Central memory CD4-positive, alpha-beta T cell (primary cell): ENCODE data around the gene SUGCT.

Experiments used
- DNase-seq: peaks from one replicate; pipeline ENCODE4 v3.0.0; 2022

Gene SUGCT

DNA sequence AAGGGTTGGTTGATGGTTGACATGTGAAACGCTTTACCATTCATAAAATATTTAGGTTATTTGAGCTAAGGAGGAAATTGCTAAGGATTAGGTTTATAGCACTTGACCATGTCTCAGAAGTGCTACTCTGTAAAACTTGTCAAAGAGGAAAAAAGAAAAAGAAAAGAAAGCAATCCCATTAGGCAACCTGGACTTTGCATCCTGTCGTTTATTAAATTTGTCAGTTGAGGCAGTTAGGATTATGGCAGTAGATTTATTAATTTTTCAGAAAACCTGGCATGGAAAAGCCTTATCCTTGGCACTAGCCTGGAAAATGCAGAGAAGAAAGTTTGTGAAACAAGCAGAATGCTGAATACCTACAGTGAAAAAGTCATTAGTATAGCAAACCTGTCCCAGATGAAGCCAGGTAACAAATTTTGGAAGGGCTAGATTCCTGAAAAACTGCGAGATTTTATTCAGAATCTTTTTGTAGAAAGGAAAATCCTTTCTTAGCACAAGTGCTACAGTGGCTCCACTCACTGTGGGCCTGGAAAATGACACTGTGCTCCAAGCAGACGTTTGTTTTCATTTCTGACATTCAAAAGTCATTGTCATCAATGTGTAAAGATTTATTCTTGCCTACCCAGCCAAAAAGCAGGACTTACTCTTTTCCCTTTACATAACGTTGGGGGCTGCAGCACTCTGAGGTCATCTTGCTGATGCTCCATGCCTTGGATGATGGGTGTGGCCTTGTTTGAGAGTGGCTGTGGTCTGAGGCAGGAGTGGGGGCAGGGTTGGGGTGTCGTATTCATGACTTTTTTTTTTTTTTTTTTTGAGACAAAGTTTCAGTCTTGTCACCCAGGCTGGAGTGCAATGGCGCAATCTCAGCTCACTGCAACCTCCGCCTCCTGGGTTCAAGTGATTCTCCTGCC lies 664.9 kb downstream of the SUGCT start:
- no peak for DNase-seq

DNA sequence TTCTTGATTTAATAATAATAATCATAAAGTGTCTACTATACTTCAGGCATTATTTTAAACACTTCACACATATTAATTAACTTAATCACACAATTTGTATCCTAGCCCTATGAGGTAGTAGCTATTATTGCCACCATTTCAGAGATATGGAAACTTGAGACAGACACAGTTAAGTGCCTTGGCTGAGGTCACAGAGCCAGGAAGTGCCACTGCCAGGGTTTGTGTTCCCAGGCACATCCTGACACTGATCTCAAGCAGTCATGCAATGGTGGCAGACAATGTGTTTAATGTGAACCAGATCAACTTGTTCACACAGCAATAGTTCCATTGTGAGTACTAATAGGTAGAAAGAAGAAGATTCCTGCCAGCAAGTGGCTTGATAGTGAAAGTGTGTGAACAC lies 666.0 kb downstream of the SUGCT start:
- DNase-seq, result no peak

DNA sequence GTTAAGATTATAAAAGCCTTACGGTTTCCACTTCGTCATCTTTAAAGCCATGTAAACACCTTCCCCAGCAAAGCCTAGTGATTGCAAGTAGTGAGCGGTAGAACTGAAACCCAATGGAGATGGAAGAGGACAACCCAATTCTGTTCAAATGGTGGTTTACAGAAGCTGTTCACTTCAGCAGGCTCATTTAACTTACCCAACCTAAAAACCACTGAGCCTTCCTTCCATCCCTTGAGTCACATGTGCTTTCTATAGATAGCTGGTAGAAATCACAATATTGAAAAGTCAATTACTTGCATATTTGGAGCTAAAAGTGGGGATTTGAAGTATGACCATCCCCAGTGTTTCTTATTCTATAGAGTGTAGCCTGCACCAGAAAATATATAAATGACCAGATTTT lies 667.7 kb downstream of the SUGCT start:
- no peak for DNase-seq

DNA sequence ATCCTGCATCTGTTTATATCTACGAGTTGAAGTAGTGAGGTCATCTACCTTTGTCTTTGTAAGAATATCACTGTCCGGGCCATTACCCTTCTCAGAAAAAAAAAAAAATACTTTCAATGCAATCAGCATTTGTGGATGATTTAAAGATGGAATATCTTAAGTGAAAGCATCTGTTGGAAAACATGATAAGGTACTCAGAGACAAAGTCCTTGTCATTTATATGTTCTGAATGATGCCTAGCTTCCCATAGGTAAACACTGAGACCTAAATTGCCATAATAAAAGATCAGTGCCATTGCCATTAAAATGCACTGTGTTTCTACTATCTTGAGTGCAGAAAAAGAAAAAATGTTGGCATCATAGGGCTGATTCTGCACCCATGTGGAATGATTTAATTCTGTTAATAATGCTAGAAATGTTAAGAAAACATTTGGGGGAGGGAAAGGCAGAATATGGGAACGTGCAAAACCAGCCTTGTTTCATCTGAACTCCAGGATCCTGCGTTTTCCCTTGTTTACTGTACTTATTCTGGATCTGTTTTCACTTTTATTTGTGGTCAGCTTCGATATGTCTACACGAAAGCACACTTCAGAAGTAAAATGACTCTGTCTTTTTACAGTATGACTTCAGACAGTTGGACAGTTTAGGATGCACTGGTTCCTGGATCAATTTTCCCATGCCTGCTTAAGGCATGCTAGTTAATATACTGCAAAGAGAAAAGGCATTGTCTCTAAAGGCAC lies 669.8 kb downstream of the SUGCT start:
- no peak for DNase-seq

DNA sequence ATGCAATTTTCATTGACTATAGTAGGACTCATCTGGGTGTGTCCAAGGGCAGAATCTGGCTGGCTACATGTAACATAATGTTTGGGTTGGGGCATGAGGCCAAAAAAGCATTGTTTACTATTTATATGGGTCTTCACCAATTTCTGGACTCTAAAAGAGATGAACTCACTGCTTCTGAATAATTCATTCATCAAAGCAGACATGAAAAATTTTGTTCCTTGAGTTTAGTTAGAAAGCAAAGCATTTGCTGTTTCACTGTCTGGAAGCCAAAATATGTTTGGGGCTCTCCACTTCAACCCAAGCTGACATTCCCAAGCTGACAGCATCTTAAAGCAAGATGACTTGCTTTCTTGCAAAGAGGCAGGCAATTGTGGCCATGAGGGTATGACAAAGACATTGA lies 670.6 kb downstream of the SUGCT start:
- no peak for DNase-seq

DNA sequence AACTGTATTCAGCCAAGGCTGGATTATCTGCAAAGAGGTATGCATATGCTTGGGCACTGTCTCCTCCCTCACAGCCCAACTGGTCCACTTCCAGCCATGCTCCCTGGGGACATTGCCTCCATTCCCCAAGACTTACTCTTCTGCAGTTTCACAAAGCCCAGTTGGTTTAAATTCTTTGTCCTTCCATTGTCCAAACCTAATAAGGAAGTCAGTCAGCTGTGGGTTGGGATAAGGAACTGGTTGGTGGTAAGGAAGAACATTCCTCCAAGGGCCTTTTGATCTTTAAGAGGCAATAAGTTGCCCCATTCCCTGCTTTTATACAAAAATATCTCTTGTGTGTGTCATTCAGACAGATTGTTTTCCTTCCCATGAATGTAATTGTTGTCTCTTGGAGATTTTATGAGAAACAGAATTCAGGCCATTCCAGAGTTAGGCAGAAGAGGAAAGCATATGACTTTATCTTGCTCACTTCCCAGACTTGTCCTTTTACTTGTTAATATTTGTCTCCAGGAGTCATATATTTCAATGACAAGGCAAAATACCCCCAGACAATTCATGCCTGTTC lies 673.7 kb downstream of the SUGCT start:
- no peak for DNase-seq

DNA sequence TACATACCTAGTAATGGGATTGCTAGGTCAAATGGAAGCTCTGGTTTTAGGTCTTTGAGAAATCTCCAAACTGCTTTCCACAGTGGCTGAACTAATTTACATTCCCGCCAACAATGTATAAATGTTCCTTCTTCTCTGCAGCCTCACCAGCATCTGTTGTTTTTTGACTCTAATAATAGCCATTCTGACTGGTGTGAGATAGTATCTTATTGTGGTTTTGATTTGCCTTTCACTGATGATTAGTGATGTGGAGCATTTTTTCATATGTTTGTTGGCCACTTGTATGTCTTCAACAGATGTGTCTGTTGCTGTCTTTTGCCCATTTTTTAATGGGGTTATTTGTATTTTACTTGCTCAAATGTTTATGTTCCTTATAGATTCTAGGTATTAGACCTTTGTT lies 675.5 kb downstream of the SUGCT start:
- no peak for DNase-seq

DNA sequence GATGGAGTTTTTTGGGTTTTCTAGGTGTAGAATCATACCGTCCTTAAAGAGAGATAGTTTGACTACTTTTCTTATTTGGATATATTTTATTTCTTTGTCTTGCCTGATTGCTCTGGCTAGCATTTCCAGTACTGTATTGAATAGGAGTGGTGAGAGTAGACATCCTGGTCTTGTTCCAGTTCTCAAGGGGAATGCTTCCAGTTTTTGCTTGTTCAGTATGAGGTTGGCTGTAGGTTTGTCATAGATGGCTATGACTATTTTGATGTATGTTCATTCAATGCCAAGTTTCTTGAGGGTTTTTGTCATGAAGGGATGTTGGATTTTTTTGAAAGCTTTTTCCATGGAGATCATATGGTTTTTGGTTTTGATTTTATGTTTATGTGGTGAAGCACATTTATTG lies 676.9 kb downstream of the SUGCT start:
- no peak for DNase-seq

DNA sequence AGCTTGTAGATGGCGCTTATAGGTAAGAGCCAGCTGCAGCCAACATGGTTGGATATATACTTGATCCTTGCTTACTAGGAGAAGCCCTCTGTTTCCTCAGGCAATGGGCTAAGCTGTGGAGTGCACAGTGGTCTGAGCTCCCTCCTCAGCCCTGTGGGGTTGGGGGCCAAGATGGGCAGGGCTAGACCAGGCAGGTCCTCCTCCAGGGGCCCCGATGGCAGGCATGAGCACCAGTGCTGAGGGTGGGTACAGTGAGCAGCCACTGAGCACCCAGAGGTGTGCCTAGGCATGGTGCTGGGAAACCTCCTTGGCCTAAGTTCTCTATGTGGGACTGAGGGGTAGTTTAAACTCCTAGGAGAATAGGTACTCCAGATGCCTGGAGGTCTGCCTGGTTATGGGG lies 680.2 kb downstream of the SUGCT start:
- no peak for DNase-seq

DNA sequence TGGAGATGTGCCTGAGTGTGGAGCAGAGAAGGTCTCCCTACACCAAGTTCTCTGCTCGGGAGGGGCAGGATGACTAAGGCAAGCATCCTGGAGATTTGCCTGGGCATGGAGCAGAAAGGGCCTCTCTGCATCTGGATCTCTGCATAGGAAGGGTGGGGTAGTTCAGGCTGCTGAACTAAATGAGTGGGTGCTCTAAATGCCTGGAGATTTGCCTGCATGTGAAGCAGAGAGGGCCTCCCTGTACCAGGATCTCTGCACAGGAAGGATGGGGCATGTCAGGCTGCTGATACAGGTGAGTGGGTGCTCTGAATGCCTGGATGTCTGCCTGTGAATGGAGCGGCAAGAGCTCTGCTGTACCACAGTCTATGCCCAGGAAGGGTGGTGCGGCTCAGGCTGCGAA lies 680.7 kb downstream of the SUGCT start:
- DNase-seq, result no peak

DNA sequence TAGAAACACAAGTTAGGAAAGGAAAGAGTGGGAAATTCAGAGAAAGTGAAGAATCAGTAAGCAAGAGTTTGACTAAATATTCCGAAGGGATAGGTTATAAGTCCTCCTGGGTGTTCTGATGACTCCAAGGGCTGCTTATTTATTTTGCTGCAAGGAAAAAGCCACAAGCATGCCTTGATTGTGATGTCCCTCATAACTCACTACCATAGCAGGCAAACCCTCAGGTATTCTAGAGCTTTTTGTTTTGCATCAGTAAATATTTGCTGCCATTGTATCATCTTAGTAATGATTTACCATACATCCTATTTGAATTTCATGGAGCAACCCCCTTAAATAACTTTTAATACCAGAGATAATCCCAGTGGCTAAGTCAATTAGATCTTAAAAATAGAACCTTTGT lies 688.1 kb downstream of the SUGCT start:
- DNase-seq, result no peak

DNA sequence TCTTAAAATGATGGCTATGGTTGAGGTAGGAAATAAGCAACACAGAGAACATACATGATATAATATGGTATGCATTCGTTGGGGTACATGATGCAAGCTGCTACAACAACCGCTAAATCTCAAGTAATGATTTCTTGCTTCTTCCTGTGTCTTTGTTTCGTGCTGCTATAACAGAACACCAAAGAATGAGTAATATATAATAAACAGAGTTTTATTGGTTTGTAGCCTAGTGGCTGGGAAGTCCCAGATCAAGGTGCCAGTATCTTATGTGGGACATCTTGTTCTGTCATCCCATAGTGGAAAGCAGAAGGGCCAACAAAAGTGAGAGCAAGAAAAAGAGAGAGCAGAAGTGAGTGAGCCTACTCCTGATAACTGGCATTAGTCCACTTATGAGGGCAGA lies 689.7 kb downstream of the SUGCT start:
- DNase-seq, result no peak

DNA sequence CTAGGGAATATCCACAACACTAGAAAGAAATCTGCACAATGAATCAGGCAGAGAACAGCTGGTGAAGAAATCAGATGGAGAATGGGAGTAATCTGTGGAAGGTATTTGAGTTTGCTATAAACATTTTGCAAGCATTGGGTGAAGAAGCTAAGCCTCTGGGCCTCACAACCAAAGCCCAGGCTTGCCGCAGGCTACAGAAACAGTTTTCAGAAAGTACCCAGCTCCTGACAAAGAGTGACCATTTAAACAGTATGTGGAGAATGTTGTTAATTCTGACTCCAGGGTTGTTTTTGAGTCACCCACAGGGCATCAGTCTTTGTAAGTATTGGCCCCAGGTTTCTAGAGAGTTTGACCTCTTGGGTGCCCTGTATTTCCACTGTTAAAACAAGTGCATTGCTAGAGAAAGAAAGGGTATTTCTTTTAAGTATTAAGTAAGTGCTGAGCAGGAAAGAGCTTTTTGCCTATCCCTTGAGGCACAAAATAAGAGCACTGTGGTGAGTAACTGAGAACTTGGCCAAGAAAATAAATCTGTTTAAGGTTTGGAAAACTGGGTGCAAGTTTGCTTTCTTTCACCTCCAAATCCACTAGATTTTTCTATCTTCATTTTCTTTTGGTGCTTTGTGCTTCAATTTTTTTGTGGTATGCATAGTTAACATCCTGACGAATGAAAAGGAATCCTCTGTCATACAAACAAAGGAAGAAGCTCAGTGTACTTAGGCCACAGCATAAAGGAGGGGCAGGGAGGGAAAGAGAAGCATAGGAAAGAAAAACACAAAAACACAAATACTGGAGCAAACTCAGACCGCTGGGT lies 691.8 kb downstream of the SUGCT start:
- no peak for DNase-seq

DNA sequence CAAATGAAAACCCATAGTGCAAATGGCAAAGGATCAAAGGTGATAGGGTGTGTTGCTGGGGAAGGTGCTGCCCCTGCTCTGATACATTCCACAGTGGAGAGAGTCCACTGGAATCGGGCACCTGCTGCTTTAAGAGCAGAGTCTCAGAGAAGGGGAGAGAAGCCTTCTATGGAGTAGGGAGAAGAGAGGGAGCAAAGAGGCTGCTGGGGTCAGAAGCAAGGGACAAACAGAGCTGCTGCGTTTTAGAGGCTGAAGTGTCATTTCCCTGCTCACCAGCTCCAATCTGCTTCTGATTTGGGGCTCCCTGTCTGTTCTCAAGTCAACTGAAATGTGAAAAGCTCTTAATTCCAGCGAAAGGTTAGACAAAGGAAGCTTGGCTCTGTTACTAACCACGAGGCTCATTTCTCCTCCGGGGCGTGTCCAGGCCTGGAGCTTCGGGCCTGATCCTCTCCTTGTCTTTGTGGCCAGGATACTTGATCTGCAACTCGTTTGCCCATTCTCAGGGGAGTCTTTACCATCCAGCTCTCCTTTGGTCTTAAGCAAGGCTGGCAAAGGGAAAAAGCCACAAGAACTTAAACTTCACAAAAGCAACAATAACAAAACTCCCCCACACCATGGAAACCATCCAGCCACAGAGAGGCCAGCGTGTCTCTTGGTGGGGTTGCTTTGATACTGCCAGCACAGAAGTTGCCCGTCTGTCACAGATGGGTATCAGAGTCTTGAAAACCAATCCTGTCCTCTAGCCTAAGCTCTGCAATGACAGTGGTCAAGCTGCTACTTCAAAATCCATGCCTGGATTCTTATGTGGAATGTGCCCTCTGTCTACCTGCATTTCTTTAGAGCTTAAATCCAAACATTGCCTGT lies 692.6 kb downstream of the SUGCT start:
- no peak for DNase-seq

DNA sequence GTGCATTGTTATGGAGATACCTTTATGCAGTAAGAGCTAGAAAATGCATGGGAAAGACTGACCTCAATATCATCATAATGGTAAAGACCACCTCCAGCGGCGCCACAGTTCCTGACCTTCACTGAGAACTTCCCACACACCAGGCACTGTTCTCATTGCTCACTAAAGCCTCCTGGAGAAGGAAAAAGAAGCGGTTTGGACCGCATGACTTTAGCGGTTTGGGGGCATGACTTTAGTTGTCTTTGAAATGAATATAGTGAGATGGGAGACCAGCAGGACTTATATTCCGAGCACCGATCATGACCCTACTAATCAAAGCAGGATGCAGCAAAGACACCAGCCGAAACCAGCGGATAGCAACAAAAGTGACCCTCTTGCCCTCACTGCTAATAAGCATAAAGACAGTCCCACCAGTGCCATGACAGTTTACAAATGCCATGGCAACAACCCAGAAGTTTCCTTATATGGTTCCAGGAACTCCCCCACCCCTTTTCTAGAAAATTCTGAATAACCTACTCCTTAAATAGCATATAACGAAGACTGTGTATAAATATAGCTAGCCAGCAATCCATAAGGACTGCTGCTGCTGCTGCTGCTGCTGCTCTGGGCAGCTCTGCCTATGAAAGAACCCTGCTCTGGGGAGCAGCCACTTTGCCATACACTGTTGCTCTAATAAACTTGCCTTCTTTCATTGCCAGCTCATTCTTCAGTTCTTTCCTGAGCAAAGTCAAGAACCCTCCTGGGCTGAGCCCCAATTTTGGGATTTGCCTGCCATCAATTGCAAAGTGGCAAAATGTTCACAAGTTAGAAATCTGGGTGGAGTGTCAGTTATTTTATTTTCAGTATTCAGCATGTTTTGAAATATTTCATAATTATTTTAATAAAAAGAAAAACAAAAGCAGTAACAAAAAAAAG lies 694.1 kb downstream of the SUGCT start:
- no peak for DNase-seq

DNA sequence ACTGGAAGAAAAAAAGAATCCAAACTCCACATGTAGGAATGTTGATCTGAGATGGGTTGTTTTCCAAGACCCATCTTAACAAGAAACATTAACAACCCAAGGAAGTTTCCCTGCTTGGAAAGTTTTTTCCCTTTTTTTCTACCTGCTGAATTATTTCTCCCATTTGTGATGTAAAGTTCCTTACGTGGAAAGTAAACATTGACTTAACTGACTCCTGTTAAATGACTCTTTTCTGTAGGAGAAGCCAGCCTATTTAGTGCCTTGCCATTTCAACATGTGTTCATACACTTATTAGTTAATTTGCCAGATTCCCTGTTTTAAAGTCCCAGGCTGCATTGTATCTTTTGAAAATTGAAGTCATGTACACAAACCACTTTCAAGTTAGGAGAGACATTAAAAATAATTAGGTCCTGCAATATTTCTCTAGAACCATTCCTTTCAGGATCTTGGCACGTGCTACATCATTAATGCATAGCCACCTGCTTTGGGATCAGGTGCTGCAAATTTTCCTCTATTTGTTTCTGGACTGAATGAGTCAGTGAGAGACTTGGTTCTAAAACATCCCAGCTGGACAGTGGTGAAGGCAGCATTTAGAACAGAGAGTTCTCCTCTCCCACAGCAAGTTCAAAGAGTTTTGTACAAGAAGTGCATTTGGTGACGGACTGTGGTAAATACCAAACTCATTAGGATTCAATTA lies 698.5 kb downstream of the SUGCT start:
- no peak for DNase-seq

DNA sequence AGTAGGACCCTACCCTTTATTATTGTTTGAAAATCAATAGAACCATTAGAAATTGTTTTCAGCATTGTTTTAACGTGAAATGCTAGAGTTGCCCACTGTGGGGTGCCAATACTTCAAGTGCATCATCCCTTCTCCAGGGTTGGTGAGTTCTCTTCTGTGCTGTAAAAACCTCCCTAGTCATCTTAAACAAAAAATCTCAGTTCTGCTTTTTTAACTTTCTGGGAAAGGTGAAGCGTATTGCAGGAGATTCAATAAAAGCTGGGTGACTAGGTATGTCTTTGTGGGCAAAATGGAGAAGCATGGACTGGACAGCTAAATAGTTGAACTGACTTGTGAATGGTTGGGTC lies 699.1 kb downstream of the SUGCT start:
- DNase-seq, result no peak

DNA sequence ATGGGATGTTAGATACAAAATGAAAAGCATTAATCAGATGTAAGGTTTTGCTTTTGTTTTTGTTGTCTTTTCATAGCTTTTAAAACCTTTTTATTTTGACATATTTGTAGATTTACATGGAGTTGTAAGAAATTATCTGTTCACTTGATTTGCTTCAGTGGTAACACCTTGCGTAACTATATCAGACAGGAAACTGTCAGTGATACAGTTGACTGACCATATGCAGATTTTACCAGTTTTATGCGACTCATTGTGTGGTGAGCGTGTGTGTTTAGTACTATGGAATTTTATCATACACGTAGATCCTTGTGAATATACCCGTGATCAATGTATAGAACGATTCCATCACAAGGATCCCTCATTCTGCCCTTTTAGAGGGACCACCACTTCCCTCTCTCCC lies 701.4 kb downstream of the SUGCT start:
- DNase-seq, result no peak

DNA sequence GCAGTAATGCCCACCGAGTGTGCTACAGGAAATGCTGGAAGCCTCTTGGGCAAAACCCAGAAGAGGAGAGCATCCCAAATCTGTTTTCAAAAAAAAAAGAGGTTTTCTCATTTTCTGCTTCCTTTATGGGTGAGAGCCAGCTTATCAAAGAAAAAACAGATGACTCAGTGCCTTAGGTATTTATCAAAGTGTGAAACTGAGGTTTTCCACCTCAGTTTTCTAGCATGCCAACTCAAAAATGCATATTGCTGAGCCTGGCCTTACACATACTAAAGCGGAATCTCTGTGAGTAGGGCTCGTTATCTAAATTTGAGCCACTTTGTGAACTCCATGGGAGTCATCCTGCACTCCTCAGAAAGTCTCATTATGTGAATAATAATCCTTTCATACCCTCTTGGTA lies 705.1 kb downstream of the SUGCT start:
- no peak for DNase-seq

DNA sequence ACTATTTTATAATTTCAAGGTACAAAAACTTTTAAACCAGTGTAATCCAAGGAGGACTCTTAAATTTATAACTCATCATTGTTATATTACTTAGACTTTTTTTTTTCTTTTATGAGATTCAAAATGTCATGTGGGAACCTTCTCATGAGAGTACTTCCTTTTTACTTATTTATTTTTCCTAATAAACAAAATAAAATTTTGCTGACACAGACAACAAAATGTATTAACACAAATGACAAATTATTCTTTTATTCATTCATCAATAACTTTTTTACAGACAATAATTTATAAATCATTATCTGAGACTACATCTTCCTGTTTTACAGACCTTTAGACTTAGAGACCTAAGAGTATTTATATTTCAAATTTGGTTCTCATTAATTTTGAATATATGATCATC lies 706.2 kb downstream of the SUGCT start:
- DNase-seq, result no peak
